DMS 273 (cell line): ENCODE data around the gene HS6ST2.

Experiments
- DNase-seq: peaks from one replicate; lab custom pipeline; 2025; ENCODE audit not compliant: unreplicated experiment; lab: John Stamatoyannopoulos, UW

The HS6ST2 gene

GRCh38 chrX:132853040-132853439 is 105.4 kb downstream of the HS6ST2 start:
- no peak for DNase-seq

GRCh38 chrX:132848296-132848970 is 110.0 kb downstream of the HS6ST2 start:
- peak; percentile 13 for DNase-seq

GRCh38 chrX:132843363-132843762 is 115.1 kb downstream of the HS6ST2 start:
- DNase-seq, result no peak

- no peak for DNase-seq
Measured at GRCh38 chrX:132842460-132843238, 115.8 kb downstream of the HS6ST2 start.

- peak; percentile 11 for DNase-seq
Measured at GRCh38 chrX:132837967-132838366, 120.5 kb downstream of the HS6ST2 start.

- no peak for DNase-seq
Measured at GRCh38 chrX:132837126-132837525, 121.3 kb downstream of the HS6ST2 start.

GRCh38 chrX:132836471-132836870 is 122.0 kb downstream of the HS6ST2 start:
- DNase-seq, result no peak

GRCh38 chrX:132834741-132835140 is 123.7 kb downstream of the HS6ST2 start:
- DNase-seq, result no peak

- DNase-seq, result no peak
Measured at GRCh38 chrX:132834109-132834508, 124.3 kb downstream of the HS6ST2 start.

GRCh38 chrX:132833373-132833772 is 125.1 kb downstream of the HS6ST2 start:
- peak; percentile 51 for DNase-seq

GRCh38 chrX:132831336-132831973 is 127.0 kb downstream of the HS6ST2 start:
- DNase-seq, result peak; percentile 12

- no peak for DNase-seq
Measured at GRCh38 chrX:132822634-132823012, 135.8 kb downstream of the HS6ST2 start.

- DNase-seq, result no peak
Measured at GRCh38 chrX:132821974-132822633, 136.3 kb downstream of the HS6ST2 start.

GRCh38 chrX:132820675-132821074 is 137.8 kb downstream of the HS6ST2 start:
- no peak for DNase-seq

GRCh38 chrX:132819711-132820264 is 138.6 kb downstream of the HS6ST2 start:
- no peak for DNase-seq

- no peak for DNase-seq
Measured at GRCh38 chrX:132818638-132819037, 139.8 kb downstream of the HS6ST2 start.

- no peak for DNase-seq
Measured at GRCh38 chrX:132815643-132816042, 142.8 kb downstream of the HS6ST2 start.

GRCh38 chrX:132810964-132811712 is 147.3 kb downstream of the HS6ST2 start:
- no peak for DNase-seq

- DNase-seq, result no peak
Measured at GRCh38 chrX:132810488-132810887, 147.9 kb downstream of the HS6ST2 start.

GRCh38 chrX:132809581-132809980 is 148.8 kb downstream of the HS6ST2 start:
- no peak for DNase-seq
